Prostate gland (tissue), 2 donors: ENCODE data around the gene SLIT3.

Source experiments
- POLR2AphosphoS5 ChIP-seq: sonication (generic); formaldehyde crosslinking; IDR thresholded peaks from one replicate; pipeline ENCODE4 v1.6.1; 2017; ENCODE audit warnings: antibody characterized with exemption
- TF ChIP-seq, protein P1 (sequence below), 4 experiments: fragments of 200-600 bp in 2 of 4; fragments of 450-650 bp in 2 of 4; sonication (generic) in 2 of 4; IDR thresholded peaks; 1 replicate in 3 of 4; 2 replicates in 1 of 4; pipeline ENCODE4 v1.5.1; 2016 to 2019; ENCODE audit warnings: antibody characterized with exemption in 4 of 4, mild to moderate bottlenecking in 2 of 4, moderate library complexity in 2 of 4

DNA sequence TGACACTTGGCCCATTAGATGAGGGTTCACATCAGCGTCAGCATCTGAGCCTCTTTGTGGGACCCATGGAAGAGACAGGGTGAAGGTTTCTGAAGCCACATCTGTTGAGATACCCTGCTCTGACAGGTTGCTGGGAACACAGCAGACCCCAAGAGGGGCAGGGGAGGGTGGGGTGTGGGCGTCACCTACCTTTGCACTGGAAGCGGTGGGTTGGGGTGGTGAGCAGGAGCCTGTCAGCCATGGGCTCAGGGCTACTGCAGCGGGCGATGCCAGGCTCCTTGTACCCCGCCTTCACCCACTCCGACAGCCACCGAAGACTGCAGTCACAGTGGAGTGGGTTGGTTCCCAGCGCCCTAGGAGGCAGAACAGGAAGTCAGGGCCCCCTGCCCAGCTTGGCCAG lies 590.2 kb downstream of the SLIT3 start:
- TF ChIP-seq, protein P1, sequence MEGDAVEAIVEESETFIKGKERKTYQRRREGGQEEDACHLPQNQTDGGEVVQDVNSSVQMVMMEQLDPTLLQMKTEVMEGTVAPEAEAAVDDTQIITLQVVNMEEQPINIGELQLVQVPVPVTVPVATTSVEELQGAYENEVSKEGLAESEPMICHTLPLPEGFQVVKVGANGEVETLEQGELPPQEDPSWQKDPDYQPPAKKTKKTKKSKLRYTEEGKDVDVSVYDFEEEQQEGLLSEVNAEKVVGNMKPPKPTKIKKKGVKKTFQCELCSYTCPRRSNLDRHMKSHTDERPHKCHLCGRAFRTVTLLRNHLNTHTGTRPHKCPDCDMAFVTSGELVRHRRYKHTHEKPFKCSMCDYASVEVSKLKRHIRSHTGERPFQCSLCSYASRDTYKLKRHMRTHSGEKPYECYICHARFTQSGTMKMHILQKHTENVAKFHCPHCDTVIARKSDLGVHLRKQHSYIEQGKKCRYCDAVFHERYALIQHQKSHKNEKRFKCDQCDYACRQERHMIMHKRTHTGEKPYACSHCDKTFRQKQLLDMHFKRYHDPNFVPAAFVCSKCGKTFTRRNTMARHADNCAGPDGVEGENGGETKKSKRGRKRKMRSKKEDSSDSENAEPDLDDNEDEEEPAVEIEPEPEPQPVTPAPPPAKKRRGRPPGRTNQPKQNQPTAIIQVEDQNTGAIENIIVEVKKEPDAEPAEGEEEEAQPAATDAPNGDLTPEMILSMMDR (IDR thresholded peaks at IDR 0.05) = no peak
- TF ChIP-seq POLR2AphosphoS5 = no peak
